Measurements from ENCODE around the gene TMEM119. TPM values are rescaled to one million over a fixed set of nuclear protein-coding genes. Genes with fewer than 3 reads are reported as not detected.

TMEM119 gene
- total and polyA plus RNA-seq, 2 of the 13 experiments (the other 11 are each of a cell fraction or from before 2014, with no cell fraction given), result not detected

GRCh38 chr12:108560752-108561719 is 36.8 kb downstream of the TMEM119 start, which contains the start of gene SART3 (continued):
- TF ChIP-seq ZNF646 (CRISPR knock-in tag; IDR thresholded peaks at IDR 0.05) (no peak), HINFP (CRISPR knock-in tag; IDR thresholded peaks at IDR 0.05; ENCODE audit: low read depth) (no peak), PHF20 (CRISPR knock-in tag; IDR thresholded peaks at IDR 0.05) (peak; percentile 77), ZNF710 (CRISPR knock-in tag; IDR thresholded peaks at IDR 0.05; ENCODE audit: borderline replicate concordance) (0 out of 2 replicates have a peak, but pooled peaks have one; percentile 13), TAF1 (CRISPR knock-in tag; IDR thresholded peaks at IDR 0.05) (peak; percentile 93), NRL (CRISPR knock-in tag; IDR thresholded peaks at IDR 0.05; ENCODE audit: borderline replicate concordance) (peak; percentile 37; the same call in 1 of the 2 replicates), RORA (CRISPR knock-in tag; IDR thresholded peaks at IDR 0.05) (no peak), MTA1 (CRISPR knock-in tag; IDR thresholded peaks at IDR 0.05; ENCODE audit: borderline replicate concordance) (no peak; the same call in 1 of the 2 replicates), KLF6 (CRISPR knock-in tag; IDR thresholded peaks at IDR 0.05) (0 out of 2 replicates have a peak, but pooled peaks have one; percentile 44), HDAC6 (IDR thresholded peaks at IDR 0.05; ENCODE audit: low read depth, low read length) (peak; percentile 98; the same call in 1 of the 2 replicates), ZNF276 (CRISPR knock-in tag; IDR thresholded peaks at IDR 0.05; ENCODE audit: low read depth) (peak; percentile 85; the same call in 1 of the 2 replicates), ZNF850 (CRISPR knock-in tag; conservative IDR thresholded peaks at IDR 0.05) (no peak), ZFY (CRISPR knock-in tag; IDR thresholded peaks at IDR 0.05) (peak; percentile 86), ZNF580 (CRISPR knock-in tag; IDR thresholded peaks at IDR 0.05; ENCODE audit: borderline replicate concordance, low read depth) (0 out of 2 replicates have a peak, but pooled peaks have one; percentile 44), ZNF337 (CRISPR knock-in tag; IDR thresholded peaks at IDR 0.05; ENCODE audit: borderline replicate concordance, low read depth) (no peak)
